HG02678 (cell line): ENCODE measurements around the gene CYP2W1.
A peak's percentile ranks its signal among the peaks of the same experiment; 100 is the strongest.

Experiments used
- ATAC-seq: cut with Tn5 transposase; IDR thresholded peaks from one replicate; pipeline ENCODE4 v1.9.1; 2021; ENCODE audit warnings: mild to moderate bottlenecking, moderate library complexity; ENCODE audit not compliant: unreplicated experiment

The CYP2W1 gene

DNA sequence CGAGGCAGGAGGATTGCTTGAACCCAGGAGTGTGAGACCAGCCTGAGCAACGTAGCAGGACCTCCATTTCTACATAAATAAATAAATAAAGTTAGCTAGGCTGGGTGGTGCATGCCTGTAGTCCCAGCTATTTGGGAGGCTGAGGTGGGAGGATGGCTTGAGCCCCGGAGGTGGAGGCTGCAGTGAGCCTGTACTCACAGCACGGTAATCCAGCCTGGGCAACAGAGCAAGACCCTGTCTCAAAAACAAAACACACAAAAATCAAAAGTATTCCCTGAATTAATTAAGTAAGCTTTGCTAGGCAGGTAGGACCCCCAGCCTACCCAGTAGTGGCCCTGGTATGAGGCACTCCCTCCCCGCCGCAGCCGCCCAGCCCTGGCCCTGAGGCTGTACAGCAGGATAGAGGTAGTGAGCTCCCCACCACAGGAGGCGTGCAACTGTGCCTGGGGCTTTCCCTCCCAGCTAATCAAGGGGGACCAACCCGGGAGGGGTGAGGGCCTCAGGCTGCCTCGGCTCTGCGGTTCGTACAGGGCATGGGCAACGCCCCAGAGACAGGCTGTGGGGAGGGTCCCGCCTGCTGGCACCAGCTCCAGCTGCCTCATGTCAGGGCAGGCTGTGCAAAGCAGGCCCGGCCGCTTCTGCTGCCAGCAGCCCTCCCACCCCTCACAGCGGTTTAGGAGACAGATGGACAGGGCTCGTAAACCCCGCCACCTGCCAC, 1.0 kb upstream of the CYP2W1 start:
- no peak for ATAC-seq

DNA sequence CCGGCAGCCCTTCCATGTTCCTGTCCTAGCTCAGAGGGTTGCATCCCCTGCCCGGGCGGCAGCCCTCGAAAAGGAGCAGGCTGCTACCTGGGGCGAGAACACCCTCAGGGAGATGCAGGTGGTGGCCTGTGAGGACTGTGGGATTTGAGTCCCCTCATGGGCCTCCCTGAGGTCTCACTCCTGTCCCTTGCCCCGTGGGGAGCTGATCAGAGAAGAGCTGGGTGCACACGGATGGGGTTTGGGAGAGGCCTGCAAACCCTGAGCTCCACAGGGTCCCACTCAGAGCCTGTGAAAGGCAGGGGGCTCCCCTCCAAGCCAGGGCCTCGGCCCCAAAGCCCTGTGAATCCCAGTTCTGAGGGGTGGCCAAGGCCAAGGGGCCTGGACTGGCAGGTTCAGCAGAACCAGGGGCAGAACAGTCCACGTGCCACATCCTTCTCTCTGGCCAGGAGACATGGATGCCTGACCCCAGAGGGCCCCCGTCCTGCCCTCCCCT, 424 bp upstream of the CYP2W1 start:
- ATAC-seq, result no peak

DNA sequence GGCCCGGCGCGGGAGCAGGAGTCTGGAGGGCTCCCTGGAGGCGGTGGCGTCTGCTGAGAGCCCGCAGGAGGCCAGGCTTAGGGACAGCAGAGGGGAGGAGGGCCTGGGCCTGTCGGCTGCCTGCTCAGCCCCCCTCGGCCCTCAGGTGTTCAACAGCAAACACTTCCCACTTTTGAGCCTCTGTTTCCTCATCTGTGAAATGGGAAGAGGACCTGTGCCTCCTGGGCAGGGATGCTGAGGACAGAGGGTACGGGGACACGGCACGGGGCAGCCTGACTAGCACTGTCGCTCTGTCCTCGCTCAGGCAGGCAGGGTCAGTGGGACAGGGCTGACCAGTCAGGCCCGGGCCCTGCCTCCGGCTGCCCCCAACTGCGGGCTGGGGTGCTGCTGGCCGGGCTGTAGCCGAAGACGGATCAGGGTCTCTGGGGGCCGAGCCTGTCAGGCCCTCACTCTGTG, 663 bp downstream of the CYP2W1 start:
- no peak for ATAC-seq

DNA sequence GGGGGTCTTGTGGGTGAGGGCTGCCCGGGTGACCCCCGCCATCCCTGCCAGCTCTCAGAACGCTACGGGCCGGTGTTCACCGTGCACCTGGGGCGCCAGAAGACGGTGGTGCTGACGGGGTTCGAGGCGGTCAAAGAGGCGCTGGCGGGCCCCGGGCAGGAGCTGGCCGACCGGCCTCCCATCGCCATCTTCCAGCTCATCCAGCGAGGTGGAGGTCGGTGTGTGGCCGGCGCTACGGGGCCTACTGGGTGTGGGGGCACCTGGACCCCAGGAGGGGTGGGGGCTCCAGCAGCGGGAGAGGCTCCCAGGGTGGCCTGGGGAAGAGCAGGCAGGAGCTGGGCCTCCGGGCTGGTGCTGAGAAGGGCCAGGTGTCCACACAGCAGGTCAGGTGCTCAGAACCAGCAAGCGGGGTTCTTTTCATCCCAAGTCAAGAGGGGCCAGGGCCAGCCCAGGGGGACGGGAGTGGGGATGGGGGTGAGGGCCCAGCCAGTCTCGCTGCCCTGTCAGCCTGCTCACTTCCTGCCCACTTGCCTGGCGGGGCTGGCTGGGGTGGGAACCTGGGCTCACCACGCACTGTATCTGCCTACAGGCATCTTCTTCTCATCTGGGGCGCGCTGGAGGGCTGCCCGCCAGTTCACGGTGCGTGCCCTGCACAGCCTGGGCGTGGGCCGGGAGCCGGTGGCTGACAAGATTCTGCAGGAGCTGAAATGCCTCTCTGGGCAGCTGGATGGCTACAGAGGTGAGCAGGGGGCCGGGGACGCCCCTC, 1.6 kb downstream of the CYP2W1 start:
- no peak for ATAC-seq

DNA sequence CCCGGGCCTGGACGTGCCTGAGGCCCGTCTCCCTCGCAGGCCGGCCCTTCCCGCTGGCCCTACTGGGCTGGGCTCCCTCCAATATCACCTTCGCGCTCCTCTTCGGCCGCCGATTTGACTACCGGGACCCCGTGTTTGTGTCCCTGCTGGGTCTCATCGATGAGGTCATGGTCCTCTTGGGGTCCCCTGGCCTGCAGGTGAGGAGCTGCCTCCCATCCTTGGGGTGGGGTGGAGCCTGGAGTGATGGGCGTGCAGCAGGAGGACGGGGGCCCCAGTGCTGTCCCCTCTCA, 2.1 kb downstream of the CYP2W1 start:
- ATAC-seq, result no peak

DNA sequence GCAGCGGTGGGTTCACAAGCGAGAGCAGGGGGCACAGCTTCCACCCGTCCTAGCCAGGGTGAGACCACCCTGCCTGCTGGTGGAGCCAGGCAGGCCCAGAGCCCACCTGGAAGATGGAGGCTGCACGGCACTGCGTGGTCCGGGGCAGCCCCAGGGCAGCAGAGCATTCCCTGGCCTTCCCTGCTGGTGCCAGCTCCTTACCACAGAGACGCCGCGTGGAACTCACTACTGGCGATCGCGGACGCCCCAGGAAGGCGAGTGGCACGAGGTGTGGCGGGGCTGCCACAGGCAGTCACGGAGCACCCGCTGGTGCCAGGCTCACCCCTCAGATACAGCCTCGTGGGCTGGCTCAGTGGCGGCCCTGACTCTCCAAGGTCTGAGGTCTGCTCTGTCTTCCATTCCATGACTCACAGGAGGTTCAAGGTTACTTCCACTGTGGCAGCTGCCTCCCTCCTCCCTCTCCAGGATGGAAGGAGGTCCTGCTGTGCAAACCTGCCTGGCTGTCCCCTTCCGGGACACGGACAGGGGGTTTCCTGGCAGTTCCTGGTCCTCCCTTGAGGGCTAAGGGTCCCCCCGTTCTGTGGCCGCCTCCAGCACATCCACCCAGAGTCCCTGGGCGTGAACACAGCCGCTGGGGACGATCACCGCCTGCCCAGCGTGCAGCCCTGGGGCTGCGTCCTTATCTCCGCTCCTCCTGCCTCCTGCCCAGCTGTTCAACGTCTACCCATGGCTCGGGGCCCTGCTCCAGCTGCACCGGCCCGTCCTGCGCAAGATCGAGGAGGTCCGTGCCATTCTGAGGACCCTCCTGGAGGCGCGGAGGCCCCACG, 3.1 kb downstream of the CYP2W1 start:
- ATAC-seq, result no peak

DNA sequence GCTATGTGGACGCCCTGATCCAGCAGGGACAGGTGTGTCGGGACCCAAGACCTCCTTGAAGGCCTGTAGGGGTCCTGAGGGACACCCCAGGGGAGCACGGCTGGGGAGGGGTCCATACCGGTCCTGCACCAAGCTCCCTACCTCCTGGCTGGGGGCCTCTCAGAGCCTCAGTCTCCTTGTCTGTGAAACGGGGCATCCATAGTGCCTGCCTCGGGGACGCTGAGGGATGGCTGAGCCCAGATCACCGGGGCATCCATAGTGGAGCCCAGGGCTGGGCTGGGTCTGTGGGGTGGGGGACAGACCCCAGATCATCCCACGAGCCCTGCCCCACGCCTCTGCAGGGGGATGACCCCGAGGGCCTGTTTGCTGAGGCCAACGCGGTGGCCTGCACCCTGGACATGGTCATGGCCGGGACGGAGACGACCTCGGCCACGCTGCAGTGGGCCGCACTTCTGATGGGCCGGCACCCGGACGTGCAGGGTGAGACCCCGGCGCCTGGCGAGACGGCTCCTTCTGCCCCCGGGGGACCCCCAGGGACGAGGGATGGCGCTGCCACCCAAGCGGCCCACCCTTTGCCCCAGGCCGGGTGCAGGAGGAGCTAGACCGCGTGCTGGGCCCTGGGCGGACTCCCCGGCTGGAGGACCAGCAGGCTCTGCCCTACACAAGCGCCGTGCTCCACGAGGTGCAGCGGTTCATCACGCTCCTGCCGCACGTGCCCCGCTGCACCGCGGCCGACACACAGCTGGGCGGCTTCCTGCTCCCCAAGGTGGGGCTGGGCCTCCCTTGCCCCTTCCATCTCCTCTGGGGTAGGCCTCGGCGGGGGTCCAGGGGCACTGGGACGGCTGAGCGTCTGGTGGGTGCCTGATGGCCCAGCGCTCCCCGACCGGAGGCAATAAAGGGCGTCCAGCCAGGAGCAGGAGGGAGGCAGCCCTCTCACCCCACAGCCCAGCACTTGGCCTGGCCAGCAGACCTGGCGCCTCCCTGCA, 4.1 kb downstream of the CYP2W1 start:
- ATAC-seq, result no peak

DNA sequence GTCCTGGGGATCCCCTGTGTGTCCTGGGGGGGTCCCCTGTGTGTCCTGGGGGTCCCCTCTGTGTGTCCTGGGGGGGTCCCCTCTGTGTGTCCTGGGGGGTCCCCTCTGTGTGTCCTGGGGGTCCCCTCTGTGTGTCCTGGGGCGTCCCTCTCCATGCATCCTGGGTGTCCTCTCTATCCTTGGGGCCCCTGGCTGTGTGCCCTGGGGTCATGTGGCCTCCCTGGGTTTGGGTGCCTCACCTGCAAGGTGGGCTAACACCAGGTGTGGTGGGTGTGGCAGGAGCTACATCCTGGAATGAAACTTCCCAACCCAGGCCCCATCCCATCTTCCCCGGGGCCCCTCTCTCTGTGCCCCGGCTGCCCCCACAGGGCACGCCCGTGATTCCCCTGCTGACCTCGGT, 4.9 kb downstream of the CYP2W1 start:
- ATAC-seq, result no peak

DNA sequence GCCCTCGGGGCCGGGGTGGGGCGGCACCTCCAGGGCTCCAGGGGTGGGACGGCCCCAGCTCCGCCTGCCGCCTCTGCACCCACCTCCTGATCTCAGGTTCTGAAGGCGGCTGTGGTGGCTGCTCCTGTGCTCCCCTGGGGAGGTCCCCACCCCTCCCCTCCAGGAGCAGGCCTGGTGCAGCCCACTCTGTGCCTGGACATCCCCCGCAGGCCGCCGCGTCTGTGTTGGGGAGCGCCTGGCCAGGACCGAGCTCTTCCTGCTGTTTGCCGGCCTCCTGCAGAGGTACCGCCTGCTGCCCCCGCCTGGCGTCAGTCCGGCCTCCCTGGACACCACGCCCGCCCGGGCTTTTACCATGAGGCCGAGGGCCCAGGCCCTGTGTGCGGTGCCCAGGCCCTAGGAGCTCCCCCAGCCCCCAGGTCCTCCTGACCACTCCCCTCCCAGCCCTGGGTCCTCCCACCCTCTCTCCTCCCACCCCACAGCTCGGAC, 5.5 kb downstream of the CYP2W1 start:
- no peak for ATAC-seq

DNA sequence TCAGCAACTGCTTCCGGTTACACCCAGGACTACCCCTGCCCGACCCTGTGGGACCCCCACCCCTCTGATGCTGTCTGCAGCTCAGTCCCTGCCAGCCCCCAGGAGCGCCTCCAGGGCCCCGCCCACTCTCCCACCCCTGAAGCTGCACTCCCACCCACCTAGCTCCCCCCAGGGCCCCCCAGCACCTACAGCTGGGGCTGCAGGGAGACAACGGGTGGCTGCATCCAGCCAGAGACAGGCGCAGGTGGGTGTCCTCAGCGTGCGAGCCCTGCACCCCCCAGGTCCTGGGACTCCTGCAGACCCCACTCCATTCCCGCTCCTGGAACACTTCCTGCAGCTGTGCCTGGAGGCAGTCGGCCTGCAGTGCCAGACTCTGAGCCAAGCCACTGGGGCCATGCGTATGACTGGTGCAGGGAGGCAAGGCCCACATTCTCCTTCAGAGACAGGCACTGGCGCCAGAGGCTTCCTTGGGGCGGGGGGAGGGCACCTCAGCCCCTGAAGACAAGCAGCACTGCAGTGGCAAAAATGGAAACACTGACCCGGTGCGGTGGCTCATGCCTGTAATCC, 6.1 kb downstream of the CYP2W1 start:
- no peak for ATAC-seq

DNA sequence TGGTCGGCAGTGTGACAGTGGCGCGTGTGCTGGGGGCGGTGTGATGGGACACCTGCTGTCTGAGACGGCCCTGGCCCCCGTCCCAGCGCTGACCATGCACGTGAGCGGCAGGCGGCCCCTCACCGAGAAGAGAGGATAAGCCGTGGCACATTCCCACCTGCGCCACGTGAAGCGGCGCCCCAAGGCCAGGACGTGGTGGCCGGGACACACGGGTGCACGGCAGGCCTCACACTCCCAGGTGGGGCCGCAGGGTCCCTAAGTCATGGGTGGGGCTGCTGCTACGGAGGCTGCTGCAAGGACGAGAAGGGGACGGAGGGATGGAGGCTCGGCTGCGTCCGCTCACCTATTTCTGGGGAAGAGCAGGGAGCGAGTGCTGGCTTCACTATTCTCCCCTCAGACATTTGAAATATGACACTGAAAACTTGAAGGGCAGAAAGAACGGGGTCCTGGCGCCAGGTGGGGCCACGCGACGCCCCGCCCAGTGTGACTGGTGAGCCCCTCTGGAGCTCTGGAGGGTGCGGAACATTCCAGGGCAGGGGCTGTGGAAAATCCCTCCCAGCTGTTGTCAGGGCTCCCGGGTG, 7.5 kb downstream of the CYP2W1 start:
- ATAC-seq, result no peak

DNA sequence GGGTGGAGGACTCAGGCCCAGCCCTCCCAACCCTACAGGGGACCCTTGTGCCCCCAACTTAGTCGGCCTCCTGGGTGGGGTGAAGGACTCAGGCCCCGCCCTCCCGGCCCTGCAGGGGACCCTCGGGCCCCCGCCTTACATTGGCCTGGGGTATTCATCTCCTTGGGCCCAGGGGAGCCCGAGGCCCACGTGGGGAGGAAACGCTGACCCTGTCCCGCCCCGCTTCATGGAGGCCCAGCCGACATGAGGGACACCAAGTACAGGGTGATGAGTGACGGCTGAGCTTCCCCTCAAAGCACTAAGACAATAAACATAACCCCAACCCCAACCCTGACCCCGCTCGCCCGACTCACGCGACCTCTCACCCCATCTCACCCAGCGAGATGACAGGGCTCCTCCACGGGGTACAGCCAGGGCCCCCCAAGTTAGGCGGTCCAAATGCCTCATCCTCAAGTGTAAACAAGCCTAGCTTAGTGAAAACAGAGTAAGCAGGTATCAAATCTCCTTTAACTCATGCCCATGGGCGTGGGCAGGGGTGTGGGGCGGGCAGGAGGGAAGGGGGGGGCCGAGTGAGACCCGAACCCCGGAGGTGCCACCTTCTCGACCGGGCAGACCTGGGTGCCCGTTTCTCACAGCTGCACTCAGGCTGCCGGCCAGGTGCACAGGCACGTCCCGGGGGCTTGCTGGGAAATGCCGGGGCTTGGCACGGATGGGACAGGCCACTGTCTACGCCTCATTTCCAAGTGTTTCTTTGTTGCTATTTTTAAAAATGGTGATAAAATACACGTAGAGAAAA, 8.2 kb downstream of the CYP2W1 start:
- no peak for ATAC-seq

DNA sequence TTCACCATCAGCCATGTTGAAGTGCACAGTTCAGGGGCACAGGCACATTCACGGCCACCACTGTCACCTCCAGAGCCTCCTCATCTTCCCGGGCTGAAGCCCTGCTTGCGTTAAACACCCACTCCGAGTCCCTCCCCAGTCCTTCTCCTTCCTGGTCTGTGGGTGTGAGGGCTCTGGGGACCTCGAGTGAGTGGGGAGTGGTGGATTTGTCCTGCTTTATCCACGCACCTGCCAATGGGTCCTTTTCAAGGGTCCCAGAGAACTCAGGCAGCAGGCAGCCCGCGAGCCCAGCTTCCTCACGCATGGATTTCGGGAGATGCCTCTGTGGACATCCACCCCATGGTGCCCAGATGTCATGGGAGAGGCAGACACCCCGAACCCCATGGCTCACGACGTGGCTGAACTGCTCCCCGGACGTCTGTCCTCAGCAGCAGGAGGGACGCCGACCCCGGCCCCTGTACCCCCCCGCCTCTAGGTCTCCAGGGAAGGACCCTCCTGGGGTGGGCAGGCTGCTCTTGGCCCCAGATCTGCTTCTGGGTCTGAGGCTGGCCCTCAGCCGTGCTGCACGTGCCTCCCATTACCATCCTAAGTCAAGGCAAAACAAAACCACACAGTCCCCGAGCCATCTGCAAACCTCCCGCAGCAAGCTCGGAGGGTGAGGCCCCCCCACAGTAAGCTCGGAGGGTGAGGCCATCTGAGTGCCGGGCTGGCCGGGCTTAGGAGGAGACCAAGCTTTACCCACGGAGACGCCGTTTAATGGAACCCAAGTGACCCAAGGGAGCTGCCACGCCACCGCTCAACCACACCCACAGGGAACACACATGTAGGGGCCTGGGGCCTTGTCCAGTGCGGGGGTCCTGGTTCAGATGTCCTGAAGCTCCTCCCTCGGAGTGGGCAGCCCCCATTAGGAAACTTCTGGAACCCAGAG, 9.0 kb downstream of the CYP2W1 start:
- ATAC-seq, result no peak

DNA sequence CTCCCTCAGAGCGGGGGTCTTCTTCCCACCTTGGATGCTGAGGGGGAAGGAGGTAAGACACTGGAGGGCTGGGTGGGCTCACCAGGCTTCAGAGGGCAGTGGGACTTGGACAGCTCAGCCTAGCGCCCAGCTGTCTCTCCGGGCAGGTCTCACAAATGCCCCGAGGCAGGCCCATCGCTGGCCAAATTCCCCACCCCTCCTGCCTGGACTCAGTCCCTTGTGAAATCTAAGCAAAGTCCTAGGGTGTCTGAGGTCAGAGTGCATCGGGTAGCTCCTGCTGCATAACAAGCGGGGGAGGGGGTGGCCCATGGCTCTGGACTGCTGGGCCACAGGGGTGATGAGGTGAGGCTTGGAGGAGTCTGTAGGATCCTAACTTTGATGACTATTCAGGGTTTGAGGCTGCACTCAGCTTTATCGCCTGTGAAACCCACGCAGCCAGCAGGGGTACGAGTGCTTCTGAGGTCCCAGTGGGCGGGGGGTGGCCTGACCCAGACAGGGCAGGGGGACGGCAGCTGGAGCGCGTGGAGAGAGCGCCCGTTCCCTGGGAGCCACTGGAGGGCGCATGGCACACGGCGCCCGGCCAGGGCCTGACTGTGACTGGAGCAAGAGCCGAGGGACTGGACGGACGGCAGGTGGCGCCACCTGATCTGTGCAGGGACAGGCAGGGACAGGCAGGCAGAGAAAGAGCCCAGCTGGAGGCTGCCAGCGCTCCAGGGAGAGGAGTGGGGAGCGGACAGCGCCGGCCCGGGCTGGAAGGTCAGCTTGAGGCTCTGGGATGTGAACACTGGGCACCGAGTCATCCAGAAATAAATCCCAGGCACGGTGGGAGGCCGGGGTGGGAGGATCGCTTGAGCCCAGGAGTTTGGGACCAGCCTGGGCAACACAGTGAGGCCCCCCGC, 10.0 kb downstream of the CYP2W1 start:
- peak; percentile 84 for ATAC-seq

DNA sequence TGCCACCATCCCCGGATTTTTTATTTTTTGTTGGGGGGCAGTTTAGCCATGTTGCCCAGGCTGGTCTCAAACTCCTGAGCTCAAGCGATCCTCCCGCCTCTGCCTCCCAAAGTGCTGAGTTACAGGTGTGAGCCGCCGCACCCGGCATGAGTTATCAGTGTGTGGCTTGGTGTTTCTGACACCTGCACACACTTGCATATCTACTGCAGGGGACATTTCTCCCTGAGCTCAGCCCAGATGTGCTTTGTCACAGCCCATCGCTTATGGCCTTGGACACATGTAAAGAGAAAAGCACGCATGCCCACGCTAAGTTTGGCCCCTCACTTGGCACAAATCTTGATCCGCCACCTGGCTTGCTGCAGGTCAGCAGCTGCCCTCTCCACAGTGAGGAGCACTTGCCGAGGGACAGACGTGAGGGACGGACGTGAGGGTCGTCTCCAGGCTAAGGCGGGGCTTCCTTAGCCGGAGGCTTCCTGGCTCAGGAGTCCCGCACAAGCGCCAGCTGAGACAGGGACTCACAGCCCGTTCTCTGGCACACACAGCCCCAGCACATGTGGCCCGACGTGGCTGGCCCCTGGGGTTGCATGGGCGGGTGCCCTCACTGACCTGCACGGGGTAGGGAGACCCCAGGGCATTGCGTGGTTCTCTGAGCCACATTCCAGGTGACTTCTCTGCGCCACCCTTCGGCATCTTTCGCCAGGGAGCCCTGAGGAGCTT, 11.8 kb downstream of the CYP2W1 start:
- no peak for ATAC-seq

DNA sequence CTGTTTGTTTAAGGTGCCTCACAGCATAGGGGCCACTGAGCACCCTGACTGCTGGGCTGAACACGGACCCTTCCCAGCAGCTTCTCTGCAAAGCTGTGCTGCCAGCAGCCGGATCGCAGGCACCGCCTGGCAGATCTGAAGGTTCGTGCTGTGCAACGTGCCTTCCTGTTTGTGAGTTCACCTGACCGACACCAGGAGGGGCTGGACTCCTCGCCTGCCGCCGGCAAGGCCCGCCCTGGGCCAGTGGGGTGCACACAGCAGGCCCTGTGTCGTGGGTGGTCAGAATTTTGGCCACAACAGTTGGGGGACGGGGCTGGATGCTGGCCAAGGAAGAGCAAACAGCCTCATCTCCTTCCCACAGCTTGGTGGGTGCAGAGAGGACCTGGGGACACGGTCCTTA, 12.6 kb downstream of the CYP2W1 start:
- no peak for ATAC-seq
